ENCODE results near the gene SPATA2L. TPM values are rescaled to one million over a fixed set of nuclear protein-coding genes. Genes with fewer than 3 reads are reported as not detected.

The SPATA2L gene, protein sequence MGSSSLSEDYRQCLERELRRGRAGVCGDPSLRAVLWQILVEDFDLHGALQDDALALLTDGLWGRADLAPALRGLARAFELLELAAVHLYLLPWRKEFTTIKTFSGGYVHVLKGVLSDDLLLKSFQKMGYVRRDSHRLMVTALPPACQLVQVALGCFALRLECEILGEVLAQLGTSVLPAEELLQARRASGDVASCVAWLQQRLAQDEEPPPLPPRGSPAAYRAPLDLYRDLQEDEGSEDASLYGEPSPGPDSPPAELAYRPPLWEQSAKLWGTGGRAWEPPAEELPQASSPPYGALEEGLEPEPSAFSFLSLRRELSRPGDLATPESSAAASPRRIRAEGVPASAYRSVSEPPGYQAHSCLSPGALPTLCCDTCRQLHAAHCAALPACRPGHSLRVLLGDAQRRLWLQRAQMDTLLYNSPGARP
- total RNA-seq: 9.5 and 12.3 TPM in 2 replicates
- long read RNA-seq, partial matches to known transcripts: 0 of 1 reads
- long read RNA-seq, other reads (novel, unspliced or antisense): 0 of 1 reads

DNA sequence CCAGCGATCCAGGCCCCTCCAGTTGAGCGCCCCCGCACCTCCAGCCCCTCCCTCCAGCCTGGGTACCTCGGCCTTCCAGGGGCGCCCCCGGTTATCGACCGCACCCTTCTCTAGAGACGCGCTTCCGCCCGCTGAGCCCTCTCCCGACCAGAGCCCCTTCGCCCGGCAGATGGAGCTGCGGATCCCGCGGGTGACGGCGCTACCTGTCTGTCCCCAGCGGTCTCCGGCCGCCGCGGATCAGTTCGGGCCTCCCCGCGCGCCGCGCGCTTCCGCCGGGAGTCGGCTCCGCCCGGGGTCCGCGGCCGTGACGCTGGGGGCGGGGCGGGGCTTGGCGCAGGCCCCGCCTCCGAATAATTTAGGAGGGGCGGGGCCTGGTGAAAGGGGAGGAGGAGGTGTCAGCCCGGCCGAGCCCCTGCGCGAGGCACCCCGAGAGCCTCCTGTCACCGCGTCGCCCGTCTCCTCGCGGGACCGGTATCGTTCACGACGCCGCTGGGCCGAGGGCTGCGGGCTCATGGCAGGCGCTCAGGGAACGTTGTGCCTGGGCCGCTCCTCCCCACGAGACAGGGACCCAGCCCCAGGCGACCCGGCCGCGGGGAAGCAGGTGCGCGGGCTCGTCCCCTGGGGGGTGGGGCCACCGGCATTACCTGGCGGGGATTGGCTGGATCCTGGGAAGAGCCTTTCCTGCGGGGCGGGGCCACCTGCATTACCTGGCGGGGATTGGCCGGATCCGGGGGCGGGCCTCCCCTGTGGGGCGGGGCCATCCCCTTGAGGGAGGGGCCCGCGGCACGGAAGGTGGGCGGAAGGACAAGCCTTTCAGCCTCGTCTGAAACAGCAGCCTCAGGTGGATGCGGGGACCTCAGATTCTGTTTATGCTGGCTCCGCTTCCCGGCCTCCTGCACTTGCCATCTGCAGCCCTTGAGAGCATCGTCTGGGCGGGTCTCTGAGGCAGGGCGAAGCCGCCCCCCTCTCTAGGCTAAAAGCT is at the start of gene SPATA2L:
Gene SPATA2L, minus strand, starts transcription at position 281 of the 982 bp plus-strand sequence. CDS start 473 bp downstream, outside the sequence.
- DNase-seq (ENCODE audit: extremely low spot score, unreplicated experiment): peak; percentile 95
- Mint-ChIP-seq H3K4me3 (ENCODE audit: unreplicated experiment) (peak within 1 kb of the TSS; percentile 76), H3K9me3 (ENCODE audit: unreplicated experiment) (no peaks in the 10 kb centered on the region)

DNA sequence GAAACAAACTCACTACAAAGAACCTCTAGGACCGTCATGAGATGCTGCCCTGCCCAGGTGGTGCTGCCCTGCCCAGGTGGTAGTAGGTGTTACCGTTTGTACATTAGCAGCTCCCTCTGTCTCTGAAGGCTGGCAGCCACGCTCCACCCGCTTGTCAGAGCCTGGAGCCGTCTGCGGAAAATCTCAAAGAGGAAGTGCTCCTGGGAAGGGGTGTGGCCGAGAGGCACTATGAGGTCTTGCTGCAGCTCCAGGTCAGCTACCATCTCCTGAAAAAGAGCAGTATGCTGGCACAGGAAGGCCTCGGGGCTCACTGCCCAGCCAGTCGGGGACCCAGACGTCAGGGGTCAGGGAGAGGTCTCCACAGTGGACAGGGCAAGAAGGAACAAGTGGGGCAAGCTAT is 48.1 kb upstream of the SPATA2L start:
- no peaks in the 10 kb centered on the region for H3K27me3 Mint-ChIP-seq (ENCODE audit: unreplicated experiment)
- no peaks in the 10 kb centered on the region for H3K36me3 Mint-ChIP-seq (ENCODE audit: unreplicated experiment)
- peaks cover 2% of the 10 kb centered on the region for H3K4me1 Mint-ChIP-seq (ENCODE audit: unreplicated experiment)
- no peak for DNase-seq (ENCODE audit: extremely low spot score, unreplicated experiment)
- no peak overlapping the region for H3K4me3 Mint-ChIP-seq (ENCODE audit: unreplicated experiment)
- TF ChIP-seq, protein P1, sequence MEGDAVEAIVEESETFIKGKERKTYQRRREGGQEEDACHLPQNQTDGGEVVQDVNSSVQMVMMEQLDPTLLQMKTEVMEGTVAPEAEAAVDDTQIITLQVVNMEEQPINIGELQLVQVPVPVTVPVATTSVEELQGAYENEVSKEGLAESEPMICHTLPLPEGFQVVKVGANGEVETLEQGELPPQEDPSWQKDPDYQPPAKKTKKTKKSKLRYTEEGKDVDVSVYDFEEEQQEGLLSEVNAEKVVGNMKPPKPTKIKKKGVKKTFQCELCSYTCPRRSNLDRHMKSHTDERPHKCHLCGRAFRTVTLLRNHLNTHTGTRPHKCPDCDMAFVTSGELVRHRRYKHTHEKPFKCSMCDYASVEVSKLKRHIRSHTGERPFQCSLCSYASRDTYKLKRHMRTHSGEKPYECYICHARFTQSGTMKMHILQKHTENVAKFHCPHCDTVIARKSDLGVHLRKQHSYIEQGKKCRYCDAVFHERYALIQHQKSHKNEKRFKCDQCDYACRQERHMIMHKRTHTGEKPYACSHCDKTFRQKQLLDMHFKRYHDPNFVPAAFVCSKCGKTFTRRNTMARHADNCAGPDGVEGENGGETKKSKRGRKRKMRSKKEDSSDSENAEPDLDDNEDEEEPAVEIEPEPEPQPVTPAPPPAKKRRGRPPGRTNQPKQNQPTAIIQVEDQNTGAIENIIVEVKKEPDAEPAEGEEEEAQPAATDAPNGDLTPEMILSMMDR (IDR thresholded peaks at IDR 0.05): no peak
- H3K9me3 Mint-ChIP-seq (ENCODE audit: unreplicated experiment): no peaks in the 10 kb centered on the region
- no peak overlapping the region for H3K27ac Mint-ChIP-seq (ENCODE audit: unreplicated experiment)

More for the DNA sequence above, at the start of gene SPATA2L:
- Mint-ChIP-seq H3K4me1 (ENCODE audit: unreplicated experiment) (peaks cover 14% of the 10 kb centered on the region), H3K27me3 (ENCODE audit: unreplicated experiment) (no peaks in the 10 kb centered on the region), H3K36me3 (ENCODE audit: unreplicated experiment) (no peaks in the 10 kb centered on the region), H3K27ac (ENCODE audit: unreplicated experiment) (peak within 1 kb of the TSS; percentile 71)
- TF ChIP-seq, protein P1 (IDR thresholded peaks at IDR 0.05): peak; percentile 7

DNA sequence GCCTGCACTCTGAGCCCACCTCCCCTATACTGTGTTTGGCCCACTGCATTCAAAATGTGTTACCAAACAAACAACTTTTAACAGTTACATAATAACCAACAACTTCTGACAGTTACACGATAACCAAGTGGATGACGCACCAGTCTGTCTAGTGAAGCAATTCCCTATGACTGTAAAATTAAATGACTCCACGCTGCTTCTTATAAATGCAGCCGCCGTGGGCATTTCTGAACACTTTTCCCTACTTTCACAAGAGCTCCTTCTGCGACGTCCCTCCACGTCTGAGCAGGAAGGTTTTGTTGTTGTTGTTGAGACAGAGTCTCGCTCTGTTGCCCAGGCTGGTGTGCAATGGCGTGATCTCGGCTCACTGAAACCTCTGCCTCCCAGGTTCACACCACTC is 47.4 kb upstream of the SPATA2L start:
- Mint-ChIP-seq H3K4me3 (ENCODE audit: unreplicated experiment) (no peak overlapping the region), H3K27ac (ENCODE audit: unreplicated experiment) (no peak overlapping the region), H3K27me3 (ENCODE audit: unreplicated experiment) (no peaks in the 10 kb centered on the region), H3K36me3 (ENCODE audit: unreplicated experiment) (no peaks in the 10 kb centered on the region), H3K4me1 (ENCODE audit: unreplicated experiment) (peaks cover 2% of the 10 kb centered on the region), H3K9me3 (ENCODE audit: unreplicated experiment) (no peaks in the 10 kb centered on the region)
- TF ChIP-seq, protein P1 (IDR thresholded peaks at IDR 0.05): no peak
- no peak for DNase-seq (ENCODE audit: extremely low spot score, unreplicated experiment)

DNA sequence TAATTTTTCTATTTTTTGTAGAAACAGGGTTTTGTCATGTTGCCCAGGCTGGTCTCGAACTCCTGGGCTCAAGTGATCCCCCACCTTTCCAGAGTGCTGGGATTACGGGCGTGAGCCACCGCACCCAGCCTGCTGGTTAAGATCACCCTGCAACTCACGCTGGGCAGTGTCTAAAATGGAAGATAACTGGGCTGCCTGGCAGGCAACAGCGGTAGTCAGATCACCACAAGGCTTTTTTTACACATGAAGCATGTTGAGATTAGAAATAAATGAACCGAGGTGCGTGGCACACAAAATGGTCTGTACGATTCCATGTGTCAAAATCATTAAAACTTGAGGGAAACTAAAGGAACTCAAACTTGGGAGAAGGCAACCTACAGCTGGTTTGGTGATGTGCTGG is 46.6 kb upstream of the SPATA2L start:
- H3K27ac Mint-ChIP-seq (ENCODE audit: unreplicated experiment): no peak overlapping the region
- H3K27me3 Mint-ChIP-seq (ENCODE audit: unreplicated experiment): no peaks in the 10 kb centered on the region
- H3K4me3 Mint-ChIP-seq (ENCODE audit: unreplicated experiment): no peak overlapping the region
- H3K9me3 Mint-ChIP-seq (ENCODE audit: unreplicated experiment): no peaks in the 10 kb centered on the region
- peaks cover 2% of the 10 kb centered on the region for H3K4me1 Mint-ChIP-seq (ENCODE audit: unreplicated experiment)
- H3K36me3 Mint-ChIP-seq (ENCODE audit: unreplicated experiment): no peaks in the 10 kb centered on the region
- TF ChIP-seq, protein P1 (IDR thresholded peaks at IDR 0.05): no peak
- no peak for DNase-seq (ENCODE audit: extremely low spot score, unreplicated experiment)

All from osteocyte (in vitro differentiated cells).